Measurements from ENCODE around the gene ENTHD1. TPM values are rescaled to one million over a fixed set of nuclear protein-coding genes. Genes with fewer than 3 reads are reported as not detected.

Gene ENTHD1
- total and polyA plus RNA-seq, 9 of the 15 experiments (the other 6 are each of a cell fraction or from before 2014, with no cell fraction given) = 0.13 to 0.98 (median 0.35) TPM

GRCh38 chr22:39785232-39785631, 108.3 kb downstream of the ENTHD1 start:
- no peak overlapping the region for H3K9ac ChIP-seq (ENCODE audit: insufficient read depth in 1 of 2, low read depth in 2 of 2, low read length in 2 of 2)
- no peaks in the 10 kb centered on the region for H3K79me2 ChIP-seq (ENCODE audit: control insufficient read depth, insufficient read depth, low read length)
- peaks cover 0 to 15% of the 10 kb centered on the region in 2 experiments; a peak in 4 of 5 replicates for H3K4me1 ChIP-seq (replicated peaks in 1 of 2; ENCODE audit: control insufficient read depth in 2 of 2, insufficient read depth in 2 of 2, low read length in 2 of 2)
- no peaks in the 10 kb centered on the region for H3K9me3 ChIP-seq (replicated peaks; ENCODE audit: control insufficient read depth, insufficient read depth, low read depth, low read length)
- H3K27ac ChIP-seq (ENCODE audit: extremely low read depth, low read depth, low read length) = no peak overlapping the region
- in situ Hi-C loops (cut with MboI) = no loop called here
- 8% methylated on average over 5 of the region's 5 CpGs for WGBS (ENCODE audit: insufficient coverage, low coverage, missing lambda C conversion rate)
- ChIA-PET POLR2A (interaction anchor here (0.8 kb wide), 1 partner anchor 46 kb away, joined by 3 read pairs; no protein-coding TSS in a partner anchor), CTCF (ENCODE audit: low intra/inter-chr PET ratio) (no interaction called here)
- H3K36me3 ChIP-seq (ENCODE audit: control insufficient read depth, insufficient read depth, low read length) = no peaks in the 10 kb centered on the region
- BruUV-seq (replicated peaks) = no TSS peak
- DNase-seq (ENCODE audit: extremely low read depth in 1 of 4, low spot score in 3 of 4) = peak in 1 of 4 experiments; percentile 36
- no peak overlapping the region for H3K4me3 ChIP-seq
- peak overlapping the region; percentile 68 for H2AFZ ChIP-seq (ENCODE audit: low read depth, low read length)
- H3K4me2 ChIP-seq (ENCODE audit: insufficient read depth, low read length) = no peak overlapping the region
- H3K9me1 ChIP-seq (ENCODE audit: control insufficient read depth, insufficient read depth, low read length) = no peaks in the 10 kb centered on the region
- no peaks in the 10 kb centered on the region for H3K27me3 ChIP-seq (ENCODE audit: control insufficient read depth in 2 of 2, insufficient read depth in 2 of 2, low read length in 2 of 2)
- ATAC-seq = peak; percentile 47; the same call in 2 of the 3 replicates
- intact Hi-C loops (cut with micrococcal nuclease) = no loop called here
- FAIRE-seq = no peak
- no peaks in the 10 kb centered on the region for H4K20me1 ChIP-seq (replicated peaks; ENCODE audit: control insufficient read depth, insufficient read depth, low read length)
- no peak for TF ChIP-seq POLR3A (IDR thresholded peaks at IDR 0.05; ENCODE audit: borderline replicate concordance, extremely low read depth, insufficient read depth, insufficient read length)
- TF ChIP-seq ASH1L (IDR thresholded peaks at IDR 0.05; ENCODE audit: borderline replicate concordance, low read depth, partially characterized antibody) = no peak
- TF ChIP-seq ARNT (IDR thresholded peaks at IDR 0.05) = no peak
- no peak for TF ChIP-seq ATF4 (CRISPR knock-in tag; IDR thresholded peaks at IDR 0.05)
- no peak for TF ChIP-seq SRSF7 (optimal IDR thresholded peaks at IDR 0.05; ENCODE audit: low read depth, low read length)
- no peak for TF ChIP-seq ZFP91 (CRISPR knock-in tag; IDR thresholded peaks at IDR 0.05)
- TF ChIP-seq CREBBP (IDR thresholded peaks at IDR 0.05; ENCODE audit: low read depth, low read length) = no peak
- TF ChIP-seq TCF7L2 (IDR thresholded peaks at IDR 0.05; ENCODE audit: low read depth, low read length) = peak; percentile 53; the same call in 1 of the 2 replicates
- no peak for TF ChIP-seq NFXL1 (CRISPR knock-in tag; IDR thresholded peaks at IDR 0.05)
- 0 out of 2 replicates have a peak, but pooled peaks have one; percentile 6 for TF ChIP-seq CBFA2T3 (IDR thresholded peaks at IDR 0.05)
- no peak for TF ChIP-seq ZBTB7A (IDR thresholded peaks at IDR 0.05; ENCODE audit: borderline replicate concordance, control insufficient read depth, low read depth, low read length)
- TF ChIP-seq ZNF644 (tag; IDR thresholded peaks at IDR 0.05; ENCODE audit: low read depth) = no peak
- TF ChIP-seq LEF1 (IDR thresholded peaks at IDR 0.05) = peak; percentile 92
- TF ChIP-seq GABPB1 (CRISPR knock-in tag; IDR thresholded peaks at IDR 0.05) = no peak
- TF ChIP-seq ARID1B (IDR thresholded peaks at IDR 0.05) = peak; percentile 27; the same call in 1 of the 2 replicates
- no peak for TF ChIP-seq GATAD2A (IDR thresholded peaks at IDR 0.05)
- peak; percentile 38; the same call in 1 of the 2 replicates for TF ChIP-seq DPF2 (IDR thresholded peaks at IDR 0.05)
- peak; percentile 93 for TF ChIP-seq TCF7 (IDR thresholded peaks at IDR 0.05; ENCODE audit: borderline replicate concordance)
- peak; percentile 50; the same call in 1 of the 2 replicates for TF ChIP-seq HMBOX1 (IDR thresholded peaks at IDR 0.05)
- TF ChIP-seq TBP (optimal IDR thresholded peaks at IDR 0.05; ENCODE audit: low read depth, low read length) = no peak
- no peak for TF ChIP-seq SIN3B (IDR thresholded peaks at IDR 0.05; ENCODE audit: low read depth)
- no peak for TF ChIP-seq ZNF77 (CRISPR knock-in tag; IDR thresholded peaks at IDR 0.05)
- TF ChIP-seq SMARCE1 (IDR thresholded peaks at IDR 0.05) = 0 out of 2 replicates have a peak, but pooled peaks have one; percentile 18
- TF ChIP-seq EHMT2 (IDR thresholded peaks at IDR 0.05) = 0 out of 2 replicates have a peak, but pooled peaks have one; percentile 10

All from K562 (cell line).